H1 (cell line): Measurements from ENCODE around the gene SWT1. TPM values are rescaled to one million over a fixed set of nuclear protein-coding genes. Genes with fewer than 3 reads are reported as not detected.

ENCODE experiments used
- CTCF ChIA-PET: fragments of 300-600 bp; sonication (Branson Sonifier 250); formaldehyde crosslinking; loops from one replicate; lab custom pipeline; 2021; ENCODE audit not compliant: partially characterized antibody; lab: Charles Lee
- POLR2A ChIA-PET: fragments of 300-600 bp; sonication (Branson Sonifier 250); formaldehyde crosslinking; loops from one replicate; lab custom pipeline; 2021; ENCODE audit warnings: inconsistent platforms; ENCODE audit not compliant: partially characterized antibody; lab: Charles Lee
- DNase-seq, 2 experiments: peaks; one replicate each; pipeline versions ENCODE4 v3.0.0 to v3.0.0-alpha.2; 2010 to 2022; ENCODE audit warnings: low spot score in 2 of 2, low read depth in 1 of 2, mixed read lengths in 1 of 2
- FAIRE-seq: peaks from 2 replicates; lab custom pipeline; 2011; peaks lifted over from hg19 to GRCh38; lab: Jason Lieb, UNC
- H2AFZ ChIP-seq: 2 replicates; pipeline ENCODE4 v1.8.1; 2012; ENCODE audit warnings: low read length, inconsistent platforms
- H2AK5ac ChIP-seq: 2 replicates; pipeline ENCODE4 v1.6.1; 2013; ENCODE audit warnings: low read depth, low read length
- H2BK120ac ChIP-seq: replicated peaks from 2 replicates; pipeline ENCODE3; 2013; ENCODE audit warnings: low read depth, low read length, inconsistent platforms
- H2BK12ac ChIP-seq: 2 replicates; pipeline ENCODE4 v1.6.1; 2013; ENCODE audit warnings: low read depth, low read length
- H2BK15ac ChIP-seq: 2 replicates; pipeline ENCODE4 v1.6.1; 2013; ENCODE audit warnings: low read length
- H2BK20ac ChIP-seq: 2 replicates; pipeline ENCODE4 v1.6.1; 2013; ENCODE audit warnings: low read length
- H2BK5ac ChIP-seq: 2 replicates; pipeline ENCODE4 v1.6.1; 2013; ENCODE audit warnings: low read depth, low read length
- H3K14ac ChIP-seq: 2 replicates; pipeline ENCODE4 v1.6.1; 2013; ENCODE audit warnings: inconsistent platforms; ENCODE audit not compliant: insufficient read length
- H3K18ac ChIP-seq: 2 replicates; pipeline ENCODE4 v1.6.1; 2013; ENCODE audit warnings: low read length; ENCODE audit errors: extremely low read depth
- H3K23ac ChIP-seq: 2 replicates; pipeline ENCODE4 v1.6.1; 2013; ENCODE audit warnings: inconsistent platforms; ENCODE audit not compliant: insufficient read length
- H3K23me2 ChIP-seq: 2 replicates; pipeline ENCODE4 v1.6.1; 2013; ENCODE audit warnings: low read depth, low read length
- H3K27ac ChIP-seq: 2 replicates; pipeline ENCODE4 v1.6.1; 2011; ENCODE audit warnings: low read depth, low read length, inconsistent platforms
- H3K27me3 ChIP-seq, 4 experiments: replicated peaks in 1 of 4; 1 replicate in 1 of 4; 2 replicates in 3 of 4; pipeline versions ENCODE4 v1.6.1 to v1.8.1; 2011 to 2013; ENCODE audit warnings: low read length in 3 of 4, mild to moderate bottlenecking in 3 of 4, inconsistent platforms in 2 of 4, mixed read lengths in 2 of 4, moderate library complexity in 1 of 4; ENCODE audit not compliant: control insufficient read depth in 3 of 4, insufficient read depth in 3 of 4; ENCODE audit errors: extremely low read depth in 1 of 4
- H3K36me3 ChIP-seq, 4 experiments: 2 replicates each; pipeline versions ENCODE4 v1.6.1 to v1.8.1; 2011 to 2013; ENCODE audit warnings: mild to moderate bottlenecking in 4 of 4, low read length in 3 of 4, moderate library complexity in 2 of 4, control low read depth in 1 of 4, inconsistent platforms in 1 of 4; ENCODE audit not compliant: insufficient read depth in 4 of 4, control insufficient read depth in 2 of 4
- H3K4ac ChIP-seq: replicated peaks from 2 replicates; pipeline ENCODE3; 2013; ENCODE audit warnings: low read length, low read depth, mixed read lengths, inconsistent platforms; ENCODE audit not compliant: insufficient read length
- H3K4me1 ChIP-seq, 4 experiments: replicated peaks in 1 of 4; 1 replicate in 1 of 4; 2 replicates in 3 of 4; pipeline versions ENCODE4 v1.6.1 to v1.8.1; 2011 to 2013; ENCODE audit warnings: low read length in 3 of 4, inconsistent platforms in 2 of 4, mixed read lengths in 1 of 4; ENCODE audit not compliant: insufficient read depth in 4 of 4, control insufficient read depth in 3 of 4
- H3K4me2 ChIP-seq, 2 experiments: 2 replicates each; pipeline versions ENCODE4 v1.6.1 to v1.8.1; 2011 to 2013; ENCODE audit warnings: low read depth in 2 of 2, low read length in 2 of 2, control low read depth in 1 of 2, inconsistent platforms in 1 of 2, mild to moderate bottlenecking in 1 of 2; ENCODE audit not compliant: insufficient read depth in 1 of 2
- H3K4me3 ChIP-seq, 4 experiments: fragments of 200-600, 300-600 bp in 1 of 4; sonication (generic), shearing (Covaris generic), sonication (Bioruptor Twin) in 1 of 4; 2 replicates each; pipeline versions ENCODE4 v1.5.1 to v1.8.1; 2011 to 2016; ENCODE audit warnings: low read length in 4 of 4, low read depth in 3 of 4, control low read depth in 2 of 4, inconsistent platforms in 2 of 4, mild to moderate bottlenecking in 2 of 4, mixed read lengths in 1 of 4, moderate library complexity in 1 of 4; ENCODE audit not compliant: insufficient read depth in 2 of 4; ENCODE audit errors: extremely low read depth in 1 of 4
- H3K56ac ChIP-seq: replicated peaks from 2 replicates; pipeline ENCODE3; 2013; ENCODE audit warnings: low read depth, mild to moderate bottlenecking, mixed read lengths, low read length, inconsistent platforms; ENCODE audit not compliant: insufficient read length
- H3K79me1 ChIP-seq: 2 replicates; pipeline ENCODE4 v1.6.1; 2013; ENCODE audit warnings: low read depth, low read length, control low read depth
- H3K79me2 ChIP-seq, 2 experiments: 2 replicates each; pipeline versions ENCODE4 v1.6.1 to v1.8.1; 2012 to 2013; ENCODE audit warnings: low read length in 2 of 2, mild to moderate bottlenecking in 2 of 2, inconsistent platforms in 1 of 2; ENCODE audit not compliant: insufficient read depth in 2 of 2, control insufficient read depth in 1 of 2
- H3K9ac ChIP-seq, 4 experiments: replicated peaks in 1 of 4; 1 replicate in 1 of 4; 2 replicates in 3 of 4; pipeline versions ENCODE4 v1.6.1 to v1.8.1; 2011 to 2013; ENCODE audit warnings: low read depth in 3 of 4, low read length in 3 of 4, control low read depth in 2 of 4, mild to moderate bottlenecking in 2 of 4, moderate library complexity in 2 of 4, inconsistent platforms in 1 of 4; ENCODE audit errors: extremely low read depth in 1 of 4
- H3K9me3 ChIP-seq, 2 experiments: 2 replicates each; pipeline versions ENCODE4 v1.6.1 to v1.8.1; 2012 to 2013; ENCODE audit warnings: mild to moderate bottlenecking in 2 of 2, moderate library complexity in 2 of 2, control low read depth in 1 of 2, inconsistent platforms in 1 of 2, low read depth in 1 of 2, low read length in 1 of 2, mixed read lengths in 1 of 2; ENCODE audit not compliant: insufficient read depth in 2 of 2
- H4K20me1 ChIP-seq, 2 experiments: replicated peaks in 1 of 2; 2 replicates each; pipeline versions ENCODE3 to v1.8.1; 2011 to 2013; ENCODE audit warnings: inconsistent platforms in 2 of 2, low read length in 2 of 2, mild to moderate bottlenecking in 1 of 2; ENCODE audit not compliant: insufficient read depth in 2 of 2, control insufficient read depth in 1 of 2
- H4K5ac ChIP-seq: 2 replicates; pipeline ENCODE4 v1.6.1; 2013; ENCODE audit warnings: low read length, low read depth, mixed read lengths, inconsistent platforms; ENCODE audit not compliant: insufficient read length
- H4K8ac ChIP-seq: 2 replicates; pipeline ENCODE4 v1.8.0; 2013; ENCODE audit warnings: mild to moderate bottlenecking, moderate library complexity, low read length, inconsistent platforms; ENCODE audit not compliant: insufficient read depth; ENCODE audit errors: extremely low read depth
- H4K91ac ChIP-seq: replicated peaks from 2 replicates; pipeline ENCODE3; 2013; ENCODE audit warnings: low read length, mixed read lengths, inconsistent platforms; ENCODE audit not compliant: insufficient read length
- BRCA1 ChIP-seq: IDR thresholded peaks from 2 replicates; pipeline ENCODE4 v1.6.1; 2012; ENCODE audit warnings: low read depth, low read length, improper control_type of control experiment
- CBX8 ChIP-seq: fragments of 300-800, 300-1000 bp; sonication (generic); IDR thresholded peaks from 2 replicates; pipeline ENCODE4 v1.7.1; 2016; ENCODE audit warnings: low read depth, low read length, borderline replicate concordance
- CEBPB ChIP-seq: IDR thresholded peaks from 2 replicates; pipeline ENCODE4 v1.6.1; 2012; ENCODE audit warnings: low read depth, low read length
- CHD2 ChIP-seq: IDR thresholded peaks from 2 replicates; pipeline ENCODE4 v1.6.1; 2012; ENCODE audit warnings: low read length, improper control_type of control experiment
- CTBP2 ChIP-seq: IDR thresholded peaks from 2 replicates; pipeline ENCODE4 v1.7.0; 2011; ENCODE audit warnings: borderline replicate concordance, mild to moderate bottlenecking, moderate library complexity, mixed read lengths, low read length; ENCODE audit not compliant: insufficient read depth, insufficient read length
- NANOG ChIP-seq: IDR thresholded peaks from 2 replicates; pipeline ENCODE4 v1.6.1; 2011; ENCODE audit warnings: low read length, low read depth, mild to moderate bottlenecking, inconsistent platforms; ENCODE audit not compliant: insufficient read depth, poor library complexity, severe bottlenecking
- RAD21 ChIP-seq, 2 experiments: IDR thresholded peaks in 1 of 2; conservative IDR thresholded peaks in 1 of 2; 2 replicates each; pipeline ENCODE4 v1.6.1; 2011; ENCODE audit warnings: low read depth in 2 of 2, low read length in 2 of 2, improper control_type of control experiment in 1 of 2, inconsistent platforms in 1 of 2, mild to moderate bottlenecking in 1 of 2, moderate library complexity in 1 of 2
- RFX5 ChIP-seq: IDR thresholded peaks from 2 replicates; pipeline ENCODE4 v1.6.1; 2011; ENCODE audit warnings: low read depth, low read length, improper control_type of control experiment, borderline replicate concordance
- SIN3A ChIP-seq, 2 experiments: IDR thresholded peaks in 1 of 2; conservative IDR thresholded peaks in 1 of 2; 2 replicates each; pipeline ENCODE4 v1.6.1; 2011 to 2012; ENCODE audit warnings: low read length in 2 of 2, improper control_type of control experiment in 1 of 2, low read depth in 1 of 2, mild to moderate bottlenecking in 1 of 2
- TBP ChIP-seq: IDR thresholded peaks from 2 replicates; pipeline ENCODE4 v1.6.1; 2011; ENCODE audit warnings: low read depth, low read length, improper control_type of control experiment
- WGBS, 2 experiments: shearing (Covaris generic) in 1 of 2; methylation state at CpG; one replicate each; pipeline versions ENCODE4 v1.1.6 to v1.1.7; 2013 to 2015; ENCODE audit warnings: low lambda C conversion rate in 2 of 2, mixed read lengths in 2 of 2, inconsistent platforms in 1 of 2, low coverage in 1 of 2, missing lambda C conversion rate in 1 of 2; ENCODE audit not compliant: insufficient replicate concordance in 2 of 2, insufficient coverage in 1 of 2, insufficient read length in 1 of 2; ENCODE audit errors: extremely low coverage in 1 of 2, missing lambda C conversion rate in 1 of 2; 5-methylcytosine and 5-hydroxymethylcytosine counted together
- polyA plus RNA-seq, 7 experiments: library from polyadenylated mRNA; depleted of rRNA in 3 of 7; stranded (reverse) in 5 of 7; unstranded in 2 of 7; fragments of >200 nt in 5 of 7; fragments of 200-250 nt in 2 of 7; gene quantifications; 1 replicate in 5 of 7; 2 replicates in 1 of 7; 4 replicates in 1 of 7; pipeline versions ENCODE4 v1.2.1 to v1.2.3, GENCODE V29; 2011 to 2013; ENCODE audit warnings: missing spikeins in 2 of 7, mixed read lengths in 2 of 7
- total RNA-seq: library from RNA; stranded (reverse); fragmentation: NEBNext Ultra II Directional; extraction: Animal tissue kit (Norgen Biotek cat#: 25700); gene quantifications from 2 replicates; pipeline ENCODE4 v1.2.1, GENCODE V29; 2021

Gene SWT1
- total and polyA plus RNA-seq, 2 of the 8 experiments (the other 6 are each of a cell fraction or from before 2014, with no cell fraction given) = 1.4 to 6.2 TPM

- POLR2A ChIA-PET = interaction anchor here (0.7 kb wide), 2 partner anchors 177 to 202 kb away, joined by 3 to 4 read pairs; no protein-coding TSS in a partner anchor
- Histone ChIP-seq H3K4ac (no peak overlapping the region), H4K5ac (no peak overlapping the region), H3K4me2 (no peak overlapping the region), H3K79me2 (no peaks in the 10 kb centered on the region), H2AK5ac (no peak overlapping the region), H4K91ac (no peak overlapping the region), H2AFZ (no peak overlapping the region), H3K9me3 (no peaks in the 10 kb centered on the region), H2BK20ac (no peak overlapping the region), H3K23me2 (no peaks in the 10 kb centered on the region), H3K27ac (no peak overlapping the region), H2BK15ac (no peak overlapping the region), H3K4me1 (no peaks in the 10 kb centered on the region), H3K9ac (no peak overlapping the region), H3K36me3 (no peaks in the 10 kb centered on the region), H3K4me3 (no peak overlapping the region), H4K8ac (no peak overlapping the region), H3K27me3 (no peaks in the 10 kb centered on the region), H2BK12ac (no peak overlapping the region), H3K79me1 (no peaks in the 10 kb centered on the region), H4K20me1 (no peaks in the 10 kb centered on the region), H3K18ac (no peak overlapping the region), H3K14ac (no peak overlapping the region), H2BK120ac (no peak overlapping the region), H2BK5ac (no peak overlapping the region), H3K23ac (no peak overlapping the region), H3K56ac (no peak overlapping the region)
- no peak for FAIRE-seq
- TF ChIP-seq SIN3A (conservative IDR thresholded peaks at IDR 0.05 in 1 of 2, IDR thresholded peaks at IDR 0.05 in 1 of 2; ENCODE audit: low read depth in 1 of 2, low read length in 2 of 2) = no peak
- no peak for TF ChIP-seq CBX8
- no peak for TF ChIP-seq BRCA1
- no peak for TF ChIP-seq NANOG
- no peak for TF ChIP-seq CTBP2
- no peak for TF ChIP-seq TBP
- TF ChIP-seq RFX5 = no peak
- TF ChIP-seq CEBPB = no peak
- TF ChIP-seq RAD21 (IDR thresholded peaks at IDR 0.05 in 1 of 2, conservative IDR thresholded peaks at IDR 0.05 in 1 of 2; ENCODE audit: low read depth in 2 of 2, low read length in 2 of 2) = no peak
- TF ChIP-seq CHD2 = no peak
- WGBS, 2 experiments = 82% methylated on average over 1 of the region's 1 CpG; no CpG with 5 or more reads in 1 of the 2 experiments
- DNase-seq = no peak
- CTCF ChIA-PET = interaction anchor here (0.6 kb wide), 1 partner anchor 28 kb away, joined by 3 read pairs; no protein-coding TSS in a partner anchor
Measured at GRCh38 chr1:185263780-185264179, 106.8 kb downstream of the SWT1 start.
